LNCaP clone FGC (cell line): ENCODE results near the gene CSGALNACT2.
"Not testable (repeated sequence)": the region's sequence is repeated elsewhere in the genome, so short reads cannot be mapped to it uniquely, and the experiment has no call there.

Source experiments
- DNase-seq: peaks from one replicate; pipeline ENCODE4 v3.0.0-alpha.2; 2011; ENCODE audit warnings: low read depth
- H3K4me3 ChIP-seq: 2 replicates; pipeline ENCODE4 v1.5.1; 2011; ENCODE audit warnings: mild to moderate bottlenecking, low read depth, low read length, control low read depth
- TF ChIP-seq, protein P1 (sequence below): IDR thresholded peaks from 2 replicates; pipeline ENCODE4 v1.5.1; 2012; ENCODE audit warnings: mild to moderate bottlenecking; ENCODE audit not compliant: control insufficient read depth, insufficient read depth; ENCODE audit errors: extremely low read depth

CSGALNACT2 gene

DNA sequence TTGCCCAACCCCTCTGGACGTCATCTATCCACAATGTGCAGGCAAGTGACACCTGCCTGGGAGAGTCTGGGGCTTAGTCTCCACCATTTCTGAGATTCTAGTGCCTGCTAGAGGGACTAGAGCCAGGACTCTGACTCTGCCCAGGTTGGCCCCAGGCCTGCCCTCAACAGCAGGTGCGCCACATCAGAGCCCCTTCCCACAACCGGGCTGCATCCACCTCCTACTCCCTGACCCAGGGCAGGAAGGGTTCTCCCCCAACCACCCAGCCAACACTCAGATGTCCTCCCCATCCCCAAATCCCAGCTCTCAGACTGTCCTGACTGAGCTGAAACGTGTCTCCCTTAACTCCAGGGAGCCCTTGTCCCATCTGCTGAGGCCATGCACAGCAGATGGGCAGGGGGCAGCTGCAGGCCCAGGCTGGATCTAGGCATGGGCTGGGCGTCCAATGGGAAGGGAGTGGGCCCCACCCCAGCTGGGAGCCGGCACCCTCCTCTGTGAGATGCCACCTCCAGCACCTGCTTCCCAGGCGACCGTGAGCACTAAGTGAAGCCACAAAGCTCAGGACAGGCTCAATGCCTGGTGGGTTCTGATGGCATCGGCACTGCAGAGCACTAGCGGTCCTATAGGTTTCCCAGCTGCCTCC, 79.4 kb downstream of the CSGALNACT2 start:
- H3K4me3 ChIP-seq = no peak overlapping the region
- TF ChIP-seq, protein P1, sequence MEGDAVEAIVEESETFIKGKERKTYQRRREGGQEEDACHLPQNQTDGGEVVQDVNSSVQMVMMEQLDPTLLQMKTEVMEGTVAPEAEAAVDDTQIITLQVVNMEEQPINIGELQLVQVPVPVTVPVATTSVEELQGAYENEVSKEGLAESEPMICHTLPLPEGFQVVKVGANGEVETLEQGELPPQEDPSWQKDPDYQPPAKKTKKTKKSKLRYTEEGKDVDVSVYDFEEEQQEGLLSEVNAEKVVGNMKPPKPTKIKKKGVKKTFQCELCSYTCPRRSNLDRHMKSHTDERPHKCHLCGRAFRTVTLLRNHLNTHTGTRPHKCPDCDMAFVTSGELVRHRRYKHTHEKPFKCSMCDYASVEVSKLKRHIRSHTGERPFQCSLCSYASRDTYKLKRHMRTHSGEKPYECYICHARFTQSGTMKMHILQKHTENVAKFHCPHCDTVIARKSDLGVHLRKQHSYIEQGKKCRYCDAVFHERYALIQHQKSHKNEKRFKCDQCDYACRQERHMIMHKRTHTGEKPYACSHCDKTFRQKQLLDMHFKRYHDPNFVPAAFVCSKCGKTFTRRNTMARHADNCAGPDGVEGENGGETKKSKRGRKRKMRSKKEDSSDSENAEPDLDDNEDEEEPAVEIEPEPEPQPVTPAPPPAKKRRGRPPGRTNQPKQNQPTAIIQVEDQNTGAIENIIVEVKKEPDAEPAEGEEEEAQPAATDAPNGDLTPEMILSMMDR = no peak
- no peak for DNase-seq

DNA sequence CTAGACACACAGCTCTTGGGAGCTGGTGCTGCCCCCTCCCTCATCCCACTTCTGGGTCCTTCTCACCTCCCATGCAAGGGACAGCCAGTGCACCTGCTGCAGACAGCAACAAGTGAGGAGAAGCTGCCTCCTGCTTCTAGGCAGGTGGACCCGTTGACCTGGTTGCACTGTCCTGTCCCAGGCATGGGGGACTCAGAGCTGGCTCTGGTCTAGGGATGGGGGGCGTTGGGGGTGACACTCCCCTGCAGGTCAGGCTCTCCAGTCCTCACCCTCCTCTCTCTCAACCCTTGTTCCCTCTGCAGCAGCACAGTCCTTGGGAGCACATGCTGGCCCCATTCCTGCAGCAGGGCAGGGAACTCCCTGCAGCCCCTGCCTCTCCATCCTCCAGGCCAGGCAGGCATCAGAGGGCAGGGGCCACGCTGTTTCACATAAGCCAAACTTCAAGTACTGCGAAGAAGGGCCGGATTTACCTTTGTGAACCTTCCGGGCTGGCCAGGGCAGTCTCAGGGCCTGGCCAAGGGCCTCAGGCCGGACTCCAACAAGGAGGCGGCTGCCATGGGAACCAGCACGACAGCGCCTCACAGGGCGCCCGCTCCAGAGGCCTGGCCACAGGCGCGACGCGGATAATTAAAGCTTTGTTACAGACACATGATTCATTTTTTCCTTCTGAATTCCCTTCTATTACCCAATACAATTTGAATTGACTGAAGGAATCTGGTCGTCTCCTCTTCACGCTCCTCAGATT, 80.1 kb downstream of the CSGALNACT2 start:
- TF ChIP-seq, protein P1 = no peak
- H3K4me3 ChIP-seq = no peak overlapping the region
- no peak for DNase-seq

DNA sequence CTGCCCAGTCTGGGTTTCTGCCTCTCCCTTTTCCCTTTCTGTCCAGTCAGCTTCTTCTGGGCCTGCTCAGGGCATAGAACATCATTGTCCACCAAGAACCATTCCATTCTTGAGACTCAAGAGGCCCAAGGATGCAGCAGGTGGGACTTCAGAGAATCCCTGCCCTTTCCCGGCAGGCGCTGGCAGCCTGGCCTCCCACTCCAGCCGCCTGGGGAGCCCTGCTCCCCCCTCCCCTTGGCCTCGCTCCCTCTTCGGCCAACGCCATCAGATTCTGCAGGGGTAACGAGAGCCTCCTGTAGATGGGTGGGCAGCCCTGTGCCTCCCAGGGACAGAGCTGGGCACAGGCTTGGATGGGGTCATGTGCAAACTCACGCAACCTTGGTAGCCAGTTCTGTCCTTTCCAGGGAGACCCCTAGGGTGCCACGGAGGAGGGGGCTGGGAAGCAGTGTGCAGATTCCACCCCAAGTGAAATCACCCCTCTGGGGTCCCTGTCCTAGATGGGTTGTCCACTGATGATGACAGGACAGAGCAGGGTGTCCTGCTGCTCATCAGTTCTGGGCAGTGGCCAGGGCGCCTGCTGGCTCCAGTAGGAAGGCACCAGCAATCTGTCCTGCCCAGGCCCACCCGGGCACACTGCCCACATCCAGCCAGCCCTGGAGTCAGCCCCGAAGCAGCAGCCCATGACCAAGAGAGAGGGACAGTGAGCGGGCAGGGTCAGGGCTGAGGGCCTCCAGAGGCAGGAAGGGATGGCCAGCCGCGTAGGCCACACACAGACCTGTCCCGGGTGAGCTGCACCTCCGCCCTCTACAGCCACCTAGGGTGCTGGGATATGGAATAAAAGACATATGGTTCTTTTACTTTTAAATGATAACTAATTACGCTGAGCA, 80.9 kb downstream of the CSGALNACT2 start:
- DNase-seq = no peak

DNA sequence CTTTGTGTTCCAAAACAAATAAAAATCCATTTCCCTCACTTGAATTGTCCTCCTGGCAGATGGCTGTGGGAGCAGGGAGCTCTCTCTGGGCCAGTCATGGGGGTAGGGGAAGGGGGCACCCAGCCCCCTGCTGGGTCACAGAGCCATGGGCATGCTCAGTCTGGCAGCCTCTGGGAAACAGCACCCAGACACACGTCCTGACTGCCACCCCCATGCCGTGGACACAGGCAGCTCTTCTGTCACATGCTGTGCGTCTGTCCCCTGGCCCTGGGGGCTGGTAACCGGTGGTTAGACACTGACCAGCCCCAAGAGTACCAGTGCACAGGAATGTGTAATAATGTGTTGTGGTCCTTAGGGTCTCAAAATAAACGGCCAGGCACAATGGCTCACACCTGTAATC, 81.6 kb downstream of the CSGALNACT2 start:
- TF ChIP-seq, protein P1 = no peak
- no peak for DNase-seq

More for the DNA sequence above, 80.9 kb downstream of the CSGALNACT2 start:
- TF ChIP-seq, protein P1 = no peak
- H3K4me3 ChIP-seq = no peak overlapping the region

DNA sequence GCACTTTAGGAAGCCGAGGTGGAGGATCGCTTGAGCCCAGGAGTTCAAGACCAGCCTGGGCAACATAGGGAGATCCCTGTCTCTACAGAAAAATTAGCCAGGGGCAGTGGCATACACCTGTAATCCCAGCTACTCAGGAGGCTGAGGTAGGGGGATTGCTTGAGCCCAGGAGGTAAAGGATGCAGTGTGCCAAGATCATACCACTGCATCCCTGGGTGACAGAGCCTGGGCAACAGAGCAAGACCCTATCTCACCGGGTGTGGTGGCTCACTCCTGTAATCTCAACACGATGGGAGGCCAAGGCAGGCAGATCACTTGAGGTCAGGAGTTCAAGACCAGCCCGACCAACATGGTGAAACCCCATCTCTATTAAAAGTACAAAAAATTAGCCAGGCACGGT, 82.0 kb downstream of the CSGALNACT2 start:
- DNase-seq, H3K4me3 ChIP-seq: not testable (repeated sequence)

More for the DNA sequence above, 81.6 kb downstream of the CSGALNACT2 start:
- H3K4me3 ChIP-seq = no peak overlapping the region

DNA sequence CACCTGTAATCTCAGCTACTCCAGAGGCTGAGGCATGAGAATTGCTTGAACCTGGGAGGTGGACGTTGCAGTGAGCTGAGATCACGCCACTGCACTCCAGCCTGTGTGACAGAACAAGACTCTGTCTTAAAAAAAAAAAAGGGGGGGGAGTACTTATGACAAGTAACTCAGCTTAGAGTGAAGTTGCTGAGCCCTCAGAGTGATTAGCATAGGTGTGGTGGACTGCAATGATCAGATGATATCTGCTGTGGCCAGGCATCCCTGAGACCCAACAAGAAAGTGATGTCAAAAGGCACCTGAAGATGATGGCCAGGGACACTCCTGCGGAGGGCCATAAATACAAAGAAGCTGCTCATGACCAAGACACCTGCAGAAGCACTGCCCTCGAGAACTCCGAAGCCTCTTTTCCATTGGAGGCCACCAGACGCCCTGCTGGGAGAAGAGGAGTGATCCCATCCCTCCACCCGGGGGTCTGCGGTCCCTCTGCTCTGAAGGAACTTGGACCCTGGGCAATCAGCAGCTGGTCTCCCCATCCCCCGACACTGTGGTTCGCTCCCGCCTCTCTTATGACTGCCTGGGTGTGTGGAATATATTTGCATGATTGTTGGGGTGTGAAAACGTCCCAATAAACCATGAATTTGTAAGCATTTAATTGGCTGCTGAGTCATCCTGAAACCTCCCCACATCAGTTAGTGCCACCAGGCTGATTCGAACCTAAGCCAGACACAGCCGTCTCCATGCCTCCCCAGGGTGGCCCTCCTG, 82.6 kb downstream of the CSGALNACT2 start:
- DNase-seq = no peak
- TF ChIP-seq, protein P1 = no peak

More for the DNA sequence above, 82.6 kb downstream of the CSGALNACT2 start:
- H3K4me3 ChIP-seq = no peak overlapping the region
